Activated CD4-positive, alpha-beta T cell treated with anti-CD3 and anti-CD28 coated beads, Interleukin-2, amount 10 ng/mL, durations not matched to agents 7 days and 5 days (primary cell): ENCODE results near the gene DRC3. TPM values are rescaled to one million over a fixed set of nuclear protein-coding genes. Genes with fewer than 3 reads are reported as not detected.

Experiments used
- CTCF ChIA-PET: fragments of 350-600 bp; sonication (Branson Sonifier 250); formaldehyde crosslinking; loops from one replicate; lab custom pipeline; 2021; ENCODE audit warnings: antibody characterized with exemption; lab: Charles Lee
- POLR2A ChIA-PET: fragments of 350-600 bp; sonication (Branson Sonifier 250); formaldehyde crosslinking; loops from one replicate; lab custom pipeline; 2021; ENCODE audit warnings: antibody characterized with exemption; lab: Charles Lee
- DNase-seq: peaks from one replicate; pipeline ENCODE4 v3.0.0-alpha.2; 2020
- H3K27ac Mint-ChIP-seq: one replicate; pipeline ENCODE4 v1.8.0; 2021; ENCODE audit warnings: mild to moderate bottlenecking, moderate library complexity, mixed read lengths
- H3K27me3 Mint-ChIP-seq: one replicate; pipeline ENCODE4 v1.8.0; 2021; ENCODE audit warnings: mixed read lengths
- H3K36me3 Mint-ChIP-seq: one replicate; pipeline ENCODE4 v1.8.0; 2021; ENCODE audit warnings: low read depth, mixed read lengths
- H3K4me1 Mint-ChIP-seq: one replicate; pipeline ENCODE4 v1.8.0; 2021; ENCODE audit warnings: mixed read lengths
- H3K4me3 Mint-ChIP-seq: one replicate; pipeline ENCODE4 v1.8.0; 2021; ENCODE audit warnings: mild to moderate bottlenecking, moderate library complexity, mixed read lengths
- H3K9me3 Mint-ChIP-seq: one replicate; pipeline ENCODE4 v1.8.0; 2021; ENCODE audit warnings: mixed read lengths
- total RNA-seq, 2 experiments: library from RNA; stranded (reverse); gene quantifications; one replicate each; pipeline ENCODE4 v1.2.3, GENCODE V29; 2021

Gene DRC3
- total RNA-seq, 2 experiments from 2014 or later = 0.06 TPM; not detected in 1

DNA sequence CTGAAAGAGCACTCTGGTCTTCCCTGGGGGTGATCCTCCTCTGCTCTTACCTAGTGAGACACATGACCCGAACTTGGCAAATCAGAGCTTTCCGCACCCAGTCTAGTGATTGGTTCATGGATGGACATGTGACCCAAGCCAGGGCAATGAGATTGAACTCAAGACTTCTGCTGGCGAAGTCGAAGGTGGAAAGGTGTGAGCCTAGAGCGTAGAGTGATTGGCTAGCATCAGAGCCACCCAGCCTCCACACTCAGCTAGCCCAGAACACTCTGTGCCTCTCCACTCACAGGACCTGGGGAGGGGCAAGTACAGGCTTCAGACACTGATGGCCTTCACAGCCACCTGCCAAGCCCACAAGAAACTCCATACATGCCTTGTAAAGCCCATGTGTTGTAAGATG, 48.7 kb downstream of the DRC3 start:
- peaks cover 13% of the 10 kb centered on the region for H3K36me3 Mint-ChIP-seq
- no peak overlapping the region for H3K27ac Mint-ChIP-seq
- ChIA-PET CTCF (interaction anchor here (1.2 kb wide), 1 partner anchor 12 kb away, joined by 3 read pairs; no protein-coding TSS in a partner anchor), POLR2A (no interaction called here)
- H3K4me3 Mint-ChIP-seq = no peak overlapping the region
- H3K4me1 Mint-ChIP-seq = peaks cover 12% of the 10 kb centered on the region
- no peak for DNase-seq
- no peaks in the 10 kb centered on the region for H3K27me3 Mint-ChIP-seq
- H3K9me3 Mint-ChIP-seq = no peaks in the 10 kb centered on the region

GRCh38 chr17:18025241-18025944, 52.7 kb downstream of the DRC3 start:
- Mint-ChIP-seq H3K9me3 (no peaks in the 10 kb centered on the region), H3K27me3 (no peaks in the 10 kb centered on the region), H3K27ac (no peak overlapping the region), H3K36me3 (peaks cover 19% of the 10 kb centered on the region), H3K4me1 (peaks cover 19% of the 10 kb centered on the region), H3K4me3 (no peak overlapping the region)
- POLR2A ChIA-PET = no interaction called here
- CTCF ChIA-PET = interaction anchor here (0.9 to 2.1 kb wide), 8 partner anchors 8 to 291 kb away, joined by 3 to 10 read pairs (median 4); no protein-coding TSS in a partner anchor
- peak; percentile 18 for DNase-seq

DNA sequence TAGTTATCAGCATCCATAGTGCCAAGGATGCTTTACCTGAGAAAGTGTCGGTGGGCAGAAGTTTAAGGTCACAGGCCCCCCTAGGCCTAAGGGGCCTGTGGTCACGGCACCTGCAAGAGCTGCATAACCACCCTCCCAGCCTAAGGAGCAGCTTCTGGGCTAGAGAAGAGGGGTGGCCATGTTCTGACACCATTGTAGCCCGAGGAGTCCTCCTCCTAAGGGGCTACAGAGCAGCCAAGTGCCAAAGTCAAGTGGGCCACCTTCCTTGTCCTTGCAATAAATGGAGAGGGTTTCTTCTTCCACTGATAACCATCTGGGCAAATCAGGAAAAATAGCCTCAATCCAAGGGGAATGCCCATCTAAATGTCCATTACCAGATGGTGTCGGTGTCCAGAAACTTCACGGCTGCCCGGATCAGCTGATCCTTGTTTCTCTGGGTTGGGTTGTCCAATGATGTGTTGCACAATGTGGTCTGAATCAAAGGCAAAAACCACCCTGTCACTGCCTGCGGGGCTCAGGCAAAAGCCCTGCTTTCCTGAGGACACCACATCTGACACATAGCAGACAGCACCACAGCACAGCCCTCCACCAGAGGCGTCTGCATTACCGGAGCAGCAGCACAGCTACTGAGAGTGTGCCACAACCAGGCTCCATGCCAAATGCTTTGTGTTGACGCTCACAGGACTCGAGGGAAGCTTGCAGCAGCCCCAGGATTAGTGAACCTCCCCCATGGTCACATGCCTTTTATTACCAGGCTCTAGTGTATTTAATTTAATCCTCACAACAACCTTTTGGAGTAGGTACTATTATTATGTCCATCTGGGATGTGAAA, 53.5 kb downstream of the DRC3 start:
- peaks cover 19% of the 10 kb centered on the region for H3K36me3 Mint-ChIP-seq
- POLR2A ChIA-PET = no interaction called here
- H3K9me3 Mint-ChIP-seq = no peaks in the 10 kb centered on the region
- CTCF ChIA-PET = interaction anchor here (0.9 to 2.1 kb wide), 6 partner anchors 8 to 291 kb away, joined by 3 to 6 read pairs (median 4); no protein-coding TSS in a partner anchor
- peak overlapping the region; percentile 25 for H3K27ac Mint-ChIP-seq
- no peaks in the 10 kb centered on the region for H3K27me3 Mint-ChIP-seq
- peak; percentile 26 for DNase-seq
- peaks cover 19% of the 10 kb centered on the region for H3K4me1 Mint-ChIP-seq
- H3K4me3 Mint-ChIP-seq = no peak overlapping the region

DNA sequence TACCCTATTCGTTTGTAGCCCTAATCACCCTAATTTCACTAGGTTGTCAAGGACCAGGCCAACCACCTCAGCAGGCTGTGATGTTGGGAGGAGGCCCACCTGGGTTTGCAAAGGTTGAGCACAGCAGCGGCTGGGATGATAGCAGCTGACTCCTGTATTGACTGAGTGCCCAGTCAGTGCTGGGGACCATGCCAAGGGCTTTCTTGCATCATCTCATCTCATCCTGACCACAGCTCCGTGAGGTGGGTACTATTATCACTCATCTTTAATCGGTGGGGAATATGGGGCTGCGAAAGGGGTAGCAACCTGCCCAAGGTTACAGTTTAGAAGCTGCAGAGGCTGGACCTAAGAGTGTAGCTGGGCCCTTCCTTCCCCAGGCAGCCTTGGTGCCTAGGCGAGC, 54.6 kb downstream of the DRC3 start:
- ChIA-PET CTCF (interaction anchor here (1.4 kb wide), 1 partner anchor 136 kb away, joined by 6 read pairs; no protein-coding TSS in a partner anchor), POLR2A (no interaction called here)
- H3K4me3 Mint-ChIP-seq = no peak overlapping the region

DNA sequence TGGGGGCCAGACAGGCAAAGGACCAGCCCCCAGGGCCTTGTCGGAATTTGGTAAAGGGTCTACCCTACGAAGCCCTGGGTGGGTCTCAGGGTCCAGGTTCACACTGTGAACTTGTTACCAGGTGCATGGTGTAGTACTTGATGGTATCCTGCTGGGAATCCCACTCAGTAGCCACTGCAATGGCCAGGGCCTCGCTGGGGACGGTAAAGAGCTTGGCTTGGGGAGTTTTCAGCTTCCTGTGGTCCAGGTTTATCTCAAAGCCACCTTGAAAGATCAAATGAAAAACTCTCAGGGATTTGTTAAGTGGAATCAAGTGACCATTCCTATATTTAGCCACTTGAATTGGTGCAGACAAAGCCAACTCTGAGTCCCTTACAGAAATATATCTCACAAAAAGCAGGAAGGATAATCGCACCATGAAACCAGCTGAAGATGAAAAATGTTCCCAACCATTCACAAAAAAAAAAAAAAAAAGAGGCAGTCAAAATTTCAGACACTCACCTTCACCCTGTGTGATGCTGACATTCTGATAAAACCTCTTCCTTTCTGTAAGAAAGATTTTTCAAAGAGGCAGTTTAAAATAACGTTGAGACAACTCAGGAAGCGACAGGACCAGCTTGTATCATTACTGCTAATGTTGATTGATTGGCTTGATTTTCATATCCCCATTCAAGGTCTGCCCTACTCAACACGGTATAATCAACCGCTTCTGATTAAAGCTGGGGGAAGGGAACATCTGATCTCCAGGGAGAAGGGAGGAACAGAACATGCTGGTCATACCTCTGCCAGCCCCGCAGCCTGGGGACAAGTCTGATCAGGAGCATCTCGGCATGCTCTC, 55.7 kb downstream of the DRC3 start:
- ChIA-PET POLR2A (no interaction called here), CTCF (interaction anchor here (1.0 to 2.3 kb wide), 4 partner anchors 10 to 144 kb away, joined by 3 to 8 read pairs (median 3); no protein-coding TSS in a partner anchor)
- H3K36me3 Mint-ChIP-seq = peaks cover 16% of the 10 kb centered on the region
- no peaks in the 10 kb centered on the region for H3K27me3 Mint-ChIP-seq
- H3K27ac Mint-ChIP-seq = no peak overlapping the region
- no peak overlapping the region for H3K4me3 Mint-ChIP-seq
- peaks cover 33% of the 10 kb centered on the region for H3K4me1 Mint-ChIP-seq
- H3K9me3 Mint-ChIP-seq = no peaks in the 10 kb centered on the region
- no peak for DNase-seq

More for the DNA sequence above, 54.6 kb downstream of the DRC3 start:
- H3K27ac Mint-ChIP-seq = no peak overlapping the region
- H3K27me3 Mint-ChIP-seq = no peaks in the 10 kb centered on the region
- H3K36me3 Mint-ChIP-seq = peaks cover 16% of the 10 kb centered on the region
- peaks cover 23% of the 10 kb centered on the region for H3K4me1 Mint-ChIP-seq
- DNase-seq = no peak
- no peaks in the 10 kb centered on the region for H3K9me3 Mint-ChIP-seq

DNA sequence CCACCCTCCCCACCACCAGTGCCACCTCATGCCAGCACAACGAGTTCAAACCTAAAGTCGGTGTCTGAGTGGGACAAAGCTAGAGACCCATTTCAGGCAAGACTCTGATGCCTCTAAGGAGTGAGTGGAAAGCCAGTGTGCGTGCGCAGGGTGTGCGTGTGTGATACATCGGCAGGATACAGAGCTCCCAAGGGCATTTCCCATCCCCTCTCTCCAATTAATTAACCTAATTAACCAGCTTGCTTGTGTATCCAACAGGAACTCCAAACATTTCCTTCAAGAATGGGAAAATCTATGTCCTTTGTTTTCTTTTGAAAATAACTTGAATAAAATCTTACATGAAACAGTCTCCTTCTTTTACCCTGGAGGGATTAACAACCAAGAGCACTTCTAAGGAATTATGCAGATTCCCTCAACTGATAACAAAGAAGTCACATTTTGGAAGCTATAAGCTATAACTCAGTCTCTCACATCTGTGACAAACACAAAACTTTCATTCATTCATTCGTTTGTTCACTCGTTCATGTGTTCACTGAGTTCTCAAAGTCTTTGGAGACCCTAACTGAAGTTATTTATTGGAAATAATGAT, 56.4 kb downstream of the DRC3 start:
- no peak overlapping the region for H3K4me3 Mint-ChIP-seq
- no peak overlapping the region for H3K27ac Mint-ChIP-seq
- H3K4me1 Mint-ChIP-seq = peaks cover 38% of the 10 kb centered on the region
- no peaks in the 10 kb centered on the region for H3K9me3 Mint-ChIP-seq
- ChIA-PET POLR2A (no interaction called here), CTCF (interaction anchor here (1.2 to 2.3 kb wide), 4 partner anchors 10 to 142 kb away, joined by 3 to 8 read pairs (median 4); no protein-coding TSS in a partner anchor)
- no peak for DNase-seq
- H3K36me3 Mint-ChIP-seq = peaks cover 15% of the 10 kb centered on the region
- no peaks in the 10 kb centered on the region for H3K27me3 Mint-ChIP-seq

DNA sequence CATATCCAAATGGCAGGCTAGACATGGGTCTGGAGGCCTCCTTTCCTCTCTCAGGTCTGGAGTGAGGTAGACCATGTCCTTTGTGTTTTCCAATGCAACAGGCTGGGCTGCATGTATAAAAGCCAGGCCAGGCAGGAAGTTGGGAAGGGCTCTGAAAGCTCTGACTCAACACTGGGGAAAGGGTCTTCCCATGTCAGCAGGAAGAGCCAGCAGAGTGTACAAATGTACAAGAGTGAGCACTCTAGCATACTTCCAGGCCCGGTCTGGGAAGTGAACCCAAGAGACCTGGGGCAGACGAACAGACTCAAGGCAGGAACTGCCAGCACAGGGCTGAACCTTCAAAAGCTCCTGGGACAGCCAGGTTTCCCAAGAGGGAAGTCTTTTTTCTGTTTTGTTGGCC, 59.3 kb downstream of the DRC3 start:
- DNase-seq = no peak
- POLR2A ChIA-PET = no interaction called here
- Mint-ChIP-seq H3K27ac (no peak overlapping the region), H3K4me3 (no peak overlapping the region), H3K27me3 (no peaks in the 10 kb centered on the region), H3K9me3 (no peaks in the 10 kb centered on the region), H3K36me3 (no peaks in the 10 kb centered on the region), H3K4me1 (peaks cover 25% of the 10 kb centered on the region)
- CTCF ChIA-PET = interaction anchor here (0.6 to 2.4 kb wide), 2 partner anchors 47 to 295 kb away, joined by 3 to 8 read pairs; no protein-coding TSS in a partner anchor

DNA sequence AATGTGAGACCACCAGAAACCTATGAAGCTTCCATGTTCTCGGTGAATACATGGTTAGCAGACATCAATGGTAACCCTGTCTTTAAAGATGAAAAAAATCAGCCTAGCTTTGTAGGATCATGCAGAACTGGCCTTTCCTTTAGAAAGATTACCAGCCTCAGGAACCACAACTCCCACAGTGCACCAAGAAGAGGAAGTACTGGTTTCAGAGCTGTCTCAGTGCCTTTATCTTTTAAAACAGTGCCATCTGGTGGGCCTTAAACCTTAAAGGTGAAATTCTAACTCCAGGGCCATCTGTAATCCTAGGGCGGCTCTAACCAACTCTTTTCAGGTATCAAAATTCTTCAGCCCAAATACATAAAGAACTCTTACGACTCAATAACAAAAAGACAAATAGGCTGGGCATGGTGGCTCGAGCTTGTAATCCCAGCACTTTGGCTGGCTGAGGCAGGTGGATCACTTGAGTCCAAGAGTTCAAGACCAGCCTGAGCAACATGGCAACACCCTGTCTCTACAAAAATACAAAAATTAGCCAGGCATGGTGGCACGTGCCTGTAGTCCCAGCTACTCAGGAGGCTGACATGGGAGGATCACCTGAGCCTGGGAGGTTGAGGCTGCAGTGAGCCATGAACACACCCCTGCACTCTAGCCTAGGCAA, 60.9 kb downstream of the DRC3 start:
- POLR2A ChIA-PET = interaction anchor here (0.6 kb wide), 1 partner anchor 143 kb away, joined by 3 read pairs; no protein-coding TSS in a partner anchor
- DNase-seq = peak; percentile 80
- no peaks in the 10 kb centered on the region for H3K9me3 Mint-ChIP-seq

GRCh38 chr17:18035704-18036103, 63.0 kb downstream of the DRC3 start:
- Mint-ChIP-seq H3K27ac (no peak overlapping the region), H3K9me3 (no peaks in the 10 kb centered on the region), H3K27me3 (no peaks in the 10 kb centered on the region), H3K4me1 (peaks cover 48% of the 10 kb centered on the region), H3K4me3 (no peak overlapping the region), H3K36me3 (peaks cover 4% of the 10 kb centered on the region)
- ChIA-PET CTCF (interaction anchor here (0.6 to 2.7 kb wide), 6 partner anchors 9 to 218 kb away, joined by 3 to 9 read pairs (median 4); no protein-coding TSS in a partner anchor), POLR2A (no interaction called here)
- DNase-seq = no peak

More for the DNA sequence above, 60.9 kb downstream of the DRC3 start:
- CTCF ChIA-PET = interaction anchor here (0.6 to 2.7 kb wide), 19 partner anchors 8 to 394 kb away, joined by 3 to 13 read pairs (median 4); no protein-coding TSS in a partner anchor
- H3K4me1 Mint-ChIP-seq = peaks cover 37% of the 10 kb centered on the region
- no peaks in the 10 kb centered on the region for H3K27me3 Mint-ChIP-seq
- H3K27ac Mint-ChIP-seq = no peak overlapping the region
- H3K4me3 Mint-ChIP-seq = no peak overlapping the region
- no peaks in the 10 kb centered on the region for H3K36me3 Mint-ChIP-seq

- Mint-ChIP-seq H3K4me3 (peak overlapping the region; percentile 94), H3K27me3 (no peaks in the 10 kb centered on the region), H3K27ac (peak overlapping the region; percentile 4), H3K9me3 (no peaks in the 10 kb centered on the region), H3K4me1 (peaks cover 54% of the 10 kb centered on the region), H3K36me3 (peaks cover 4% of the 10 kb centered on the region)
- no peak for DNase-seq
- CTCF ChIA-PET = interaction anchor here (0.9 to 1.5 kb wide), 2 partner anchors 12 to 147 kb away, joined by 3 to 4 read pairs; no protein-coding TSS in a partner anchor
- POLR2A ChIA-PET = no interaction called here
Measured at GRCh38 chr17:18037486-18037885, 64.8 kb downstream of the DRC3 start.

DNA sequence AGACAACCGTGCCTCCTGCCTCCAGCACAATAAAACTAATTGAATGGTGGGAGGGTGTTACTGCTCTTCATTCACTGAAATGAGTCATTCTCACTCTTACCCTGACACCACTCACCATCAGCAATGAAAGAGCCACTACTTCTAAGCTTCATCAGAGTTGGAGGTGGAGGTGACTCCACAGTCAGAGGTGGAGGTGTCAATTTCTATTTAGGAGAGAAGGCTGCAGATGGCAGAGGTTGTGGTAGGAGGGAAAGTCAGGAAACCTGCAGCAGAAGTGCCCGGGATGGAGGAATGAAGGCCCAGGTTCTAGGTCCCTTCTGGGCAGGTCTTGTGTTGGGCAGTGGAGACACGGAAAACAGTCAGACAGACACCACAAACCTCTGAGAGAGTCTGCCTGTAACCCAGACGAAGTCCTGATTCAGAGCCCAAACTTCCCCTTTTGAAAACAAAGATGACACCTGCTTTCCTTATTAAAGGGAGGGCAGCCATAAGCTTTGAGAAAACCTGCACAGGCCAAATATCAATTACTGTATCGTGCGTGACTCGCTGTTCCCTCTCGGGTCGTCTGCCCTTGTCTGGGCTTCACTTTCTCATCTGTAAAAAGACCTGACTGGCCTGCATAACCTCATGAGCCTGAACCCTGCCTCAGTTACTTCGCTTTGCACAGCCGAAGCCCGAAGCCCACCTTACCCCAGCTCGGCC, 65.6 kb downstream of the DRC3 start:
- Mint-ChIP-seq H3K27me3 (no peaks in the 10 kb centered on the region), H3K4me1 (peaks cover 52% of the 10 kb centered on the region), H3K9me3 (no peaks in the 10 kb centered on the region), H3K4me3 (peak overlapping the region; percentile 94), H3K27ac (peak overlapping the region; percentile 93), H3K36me3 (peaks cover 4% of the 10 kb centered on the region)
- POLR2A ChIA-PET = no interaction called here
- no peak for DNase-seq
- CTCF ChIA-PET = interaction anchor here (1.5 kb wide), 1 partner anchor 148 kb away, joined by 4 read pairs; no protein-coding TSS in a partner anchor
